Left ventricle myocardium inferior (tissue), 1 donor: ENCODE data around the gene PPFIBP2. TPM values are rescaled to one million over a fixed set of nuclear protein-coding genes. Genes with fewer than 3 reads are reported as not detected.

Experiments
- DNase-seq: peaks from one replicate; pipeline ENCODE4 v3.0.0-alpha.2; 2020
- H3K27ac ChIP-seq: fragments of 200-600 bp; replicated peaks from 2 replicates; pipeline ENCODE4 v1.8.0; 2021
- H3K27me3 ChIP-seq: fragments of 200-600 bp; 2 replicates; pipeline ENCODE4 v1.8.0; 2021; ENCODE audit warnings: low read depth
- H3K36me3 ChIP-seq: fragments of 200-600 bp; 2 replicates; pipeline ENCODE4 v1.8.0; 2021
- H3K4me1 ChIP-seq: fragments of 200-600 bp; 2 replicates; pipeline ENCODE4 v1.8.0; 2021
- H3K4me3 ChIP-seq: fragments of 200-600 bp; 2 replicates; pipeline ENCODE4 v1.8.0; 2021; ENCODE audit warnings: mild to moderate bottlenecking, moderate library complexity
- H3K9me3 ChIP-seq: fragments of 200-600 bp; replicated peaks from 2 replicates; pipeline ENCODE4 v1.8.0; 2021
- CTCF ChIP-seq: fragments of 200-600 bp; IDR thresholded peaks from 2 replicates; pipeline ENCODE4 v1.8.0; 2021; ENCODE audit warnings: antibody characterized with exemption, mild to moderate bottlenecking, borderline replicate concordance
- intact Hi-C: fragments of 100-400 bp; cut with micrococcal nuclease; formaldehyde crosslinking; loops from one replicate; pipeline ENCODE4 v1.11.0; 2022
- total RNA-seq: library from RNA; stranded (reverse); fragmentation: NEBNext Ultra II Directional; extraction: Animal tissue kit (Norgen Biotek cat#: 25700); gene quantifications from one replicate; pipeline ENCODE4 v1.2.1, GENCODE V29; 2021
- donor health status: DM: no; HTN: yes; CAD: no; lungs with severe emphysema.

Gene PPFIBP2
- total RNA-seq, 1 donor from 2014 or later, result 19.2 TPM

GRCh38 chr11:7673724-7674434, 160.1 kb downstream of the PPFIBP2 start:
- H3K4me3 ChIP-seq, result peak overlapping the region; percentile 72
- no peaks in the 10 kb centered on the region for H3K9me3 ChIP-seq
- DNase-seq, result no peak
- intact Hi-C loops, result no loop called here
- peaks cover 45% of the 10 kb centered on the region for H3K27me3 ChIP-seq
- H3K4me1 ChIP-seq, result peaks cover 22% of the 10 kb centered on the region
- TF ChIP-seq CTCF, result no peak
- H3K27ac ChIP-seq, result peak overlapping the region; percentile 64
- H3K36me3 ChIP-seq, result no peaks in the 10 kb centered on the region

GRCh38 chr11:7675631-7676030, 161.8 kb downstream of the PPFIBP2 start:
- H3K9me3 ChIP-seq, result no peaks in the 10 kb centered on the region
- H3K36me3 ChIP-seq, result no peaks in the 10 kb centered on the region
- TF ChIP-seq CTCF, result no peak
- H3K27ac ChIP-seq, result no peak overlapping the region
- no peak overlapping the region for H3K4me3 ChIP-seq
- intact Hi-C loops, result no loop called here
- no peak for DNase-seq
- peaks cover 45% of the 10 kb centered on the region for H3K27me3 ChIP-seq
- H3K4me1 ChIP-seq, result peaks cover 22% of the 10 kb centered on the region

- H3K4me3 ChIP-seq, result no peak overlapping the region
- no peak for DNase-seq
- H3K9me3 ChIP-seq, result no peaks in the 10 kb centered on the region
- intact Hi-C loops, result no loop called here
- H3K4me1 ChIP-seq, result peaks cover 22% of the 10 kb centered on the region
- no peak for TF ChIP-seq CTCF
- no peak overlapping the region for H3K27ac ChIP-seq
- H3K36me3 ChIP-seq, result no peaks in the 10 kb centered on the region
- H3K27me3 ChIP-seq, result peaks cover 40% of the 10 kb centered on the region
Measured at GRCh38 chr11:7677071-7677470, 163.3 kb downstream of the PPFIBP2 start.

GRCh38 chr11:7677796-7678201, 164.0 kb downstream of the PPFIBP2 start:
- H3K9me3 ChIP-seq, result no peaks in the 10 kb centered on the region
- TF ChIP-seq CTCF, result no peak
- H3K36me3 ChIP-seq, result no peaks in the 10 kb centered on the region
- no peak for DNase-seq
- peaks cover 32% of the 10 kb centered on the region for H3K27me3 ChIP-seq
- no peak overlapping the region for H3K4me3 ChIP-seq
- H3K27ac ChIP-seq, result no peak overlapping the region
- peaks cover 18% of the 10 kb centered on the region for H3K4me1 ChIP-seq
- intact Hi-C loops, result no loop called here

GRCh38 chr11:7683571-7683970, 169.8 kb downstream of the PPFIBP2 start:
- no peak for TF ChIP-seq CTCF
- Histone ChIP-seq H3K36me3 (no peaks in the 10 kb centered on the region), H3K27me3 (peaks cover 16% of the 10 kb centered on the region), H3K27ac (no peak overlapping the region), H3K9me3 (no peaks in the 10 kb centered on the region), H3K4me3 (no peak overlapping the region), H3K4me1 (no peaks in the 10 kb centered on the region)
- DNase-seq, result no peak
- intact Hi-C loops, result no loop called here
